Measurements from ENCODE around the gene NARS2.
A peak's percentile ranks its signal among the peaks of the same experiment; 100 is the strongest.
"Not testable (repeated sequence)": the region's sequence is repeated elsewhere in the genome, so short reads cannot be mapped to it uniquely, and the experiment has no call there.

The NARS2 gene

DNA sequence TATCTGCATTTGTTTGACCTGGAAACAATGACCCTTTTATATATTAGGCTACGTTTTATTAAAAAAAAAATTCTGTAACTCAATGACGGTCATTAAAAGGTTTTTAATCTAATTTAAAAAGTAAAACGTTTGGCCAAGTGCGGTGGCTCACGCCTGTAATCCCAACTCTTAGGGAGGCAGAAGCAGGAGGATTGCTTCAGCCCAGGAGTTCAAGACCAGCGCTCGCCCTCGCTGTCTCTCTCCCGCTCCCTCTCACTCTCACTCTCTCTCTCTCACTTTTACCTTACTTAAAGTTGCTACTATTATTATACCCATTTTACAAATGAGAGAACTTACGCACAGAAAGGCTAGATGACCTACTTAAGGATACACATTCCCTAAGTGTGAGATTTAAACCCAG lies 814 bp upstream of the NARS2 start:
- no peak for DNase-seq

DNA sequence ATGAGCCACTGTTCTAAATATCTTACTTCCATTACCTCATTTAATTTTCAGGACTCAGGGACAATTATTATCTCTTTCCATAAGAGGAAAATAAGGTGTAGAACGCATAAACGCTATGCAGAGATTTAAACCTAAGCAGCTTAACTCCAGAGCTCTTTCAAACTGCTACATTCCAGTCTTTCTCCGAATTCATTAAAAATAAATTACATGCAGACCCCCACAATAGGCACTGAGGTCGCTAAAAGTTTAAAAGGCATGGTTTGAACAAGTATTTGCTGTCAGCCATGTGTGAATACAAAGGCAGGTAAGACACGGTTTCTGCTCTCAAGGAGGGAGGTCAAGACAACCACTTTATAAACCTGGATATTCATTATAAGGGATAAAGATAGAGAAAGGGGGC lies 983 bp downstream of the NARS2 start:
- DNase-seq: no peak

DNA sequence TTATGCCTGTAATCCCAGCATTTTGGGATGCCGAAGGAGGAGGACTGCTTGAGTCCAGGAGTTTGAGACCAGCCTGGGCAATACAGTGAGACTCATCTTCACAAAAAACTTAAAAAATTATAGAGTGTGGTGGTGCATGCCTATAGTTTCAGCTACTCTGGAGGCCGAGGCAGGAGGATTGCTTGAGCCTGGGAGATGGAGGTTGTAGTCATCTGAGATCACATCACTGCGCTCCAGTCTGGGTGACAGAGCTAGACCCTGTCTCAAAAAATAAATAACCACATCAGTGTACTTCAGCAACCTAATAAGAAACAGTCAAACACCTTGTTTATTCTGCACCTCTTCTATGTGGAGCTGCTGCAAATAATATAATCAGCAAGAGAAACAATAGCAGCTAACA lies 1.4 kb downstream of the NARS2 start:
- no peak for DNase-seq

DNA sequence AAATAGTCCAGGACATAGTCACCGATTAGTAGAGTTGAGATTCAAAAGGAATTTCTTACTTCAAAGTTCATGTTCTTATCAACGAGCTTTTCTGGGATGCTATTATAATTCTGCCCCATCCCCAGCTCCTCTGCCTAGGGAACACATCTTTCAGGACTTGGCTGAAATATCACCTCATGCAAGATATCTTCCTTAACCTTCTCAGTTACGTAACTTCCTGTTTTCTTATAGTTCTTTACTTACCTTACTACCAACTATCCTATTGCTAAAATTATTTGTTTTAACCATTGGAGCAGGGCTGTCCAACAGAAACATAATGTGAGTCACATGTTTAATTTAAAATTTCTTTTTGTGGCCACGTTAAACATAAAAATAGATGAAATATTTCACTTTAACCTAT lies 2.3 kb downstream of the NARS2 start:
- no peak for DNase-seq

DNA sequence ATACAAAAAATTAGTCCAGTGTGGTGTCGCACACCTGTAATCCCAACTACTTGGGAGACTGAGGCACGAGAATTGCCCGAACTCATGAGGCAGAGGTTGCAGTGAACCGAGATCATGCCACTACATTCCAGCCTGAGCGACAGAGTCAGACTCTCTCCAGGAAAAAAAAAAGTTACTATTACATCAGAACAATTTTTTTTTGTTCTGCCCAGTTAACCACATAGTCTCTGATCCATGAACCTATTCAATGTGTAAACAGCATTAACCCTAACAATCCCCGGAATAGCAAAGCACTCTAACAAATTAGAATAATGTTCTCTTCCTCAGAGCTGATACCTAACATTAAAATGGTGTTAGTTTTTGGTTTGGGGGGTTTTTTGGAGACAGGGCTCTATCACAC lies 4.6 kb downstream of the NARS2 start:
- no peak for DNase-seq

DNA sequence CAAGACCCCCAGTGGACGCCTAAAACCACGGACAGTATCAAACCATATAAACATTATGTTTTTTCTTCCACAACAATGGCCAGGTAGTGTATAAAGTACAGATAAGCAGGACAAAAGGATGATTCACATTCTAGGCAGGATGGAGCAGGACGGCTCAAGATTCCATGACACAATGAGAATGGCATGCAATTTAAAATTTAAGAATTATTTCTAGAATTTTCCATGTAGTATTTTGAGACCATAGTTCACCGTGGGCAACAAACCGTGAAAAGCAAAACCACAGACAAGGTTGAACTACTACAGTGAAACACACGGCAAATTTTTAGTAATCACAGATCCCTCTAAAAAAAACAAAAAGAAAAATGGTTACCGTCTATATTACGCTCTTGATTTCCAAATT lies 7.5 kb downstream of the NARS2 start:
- DNase-seq: no peak

DNA sequence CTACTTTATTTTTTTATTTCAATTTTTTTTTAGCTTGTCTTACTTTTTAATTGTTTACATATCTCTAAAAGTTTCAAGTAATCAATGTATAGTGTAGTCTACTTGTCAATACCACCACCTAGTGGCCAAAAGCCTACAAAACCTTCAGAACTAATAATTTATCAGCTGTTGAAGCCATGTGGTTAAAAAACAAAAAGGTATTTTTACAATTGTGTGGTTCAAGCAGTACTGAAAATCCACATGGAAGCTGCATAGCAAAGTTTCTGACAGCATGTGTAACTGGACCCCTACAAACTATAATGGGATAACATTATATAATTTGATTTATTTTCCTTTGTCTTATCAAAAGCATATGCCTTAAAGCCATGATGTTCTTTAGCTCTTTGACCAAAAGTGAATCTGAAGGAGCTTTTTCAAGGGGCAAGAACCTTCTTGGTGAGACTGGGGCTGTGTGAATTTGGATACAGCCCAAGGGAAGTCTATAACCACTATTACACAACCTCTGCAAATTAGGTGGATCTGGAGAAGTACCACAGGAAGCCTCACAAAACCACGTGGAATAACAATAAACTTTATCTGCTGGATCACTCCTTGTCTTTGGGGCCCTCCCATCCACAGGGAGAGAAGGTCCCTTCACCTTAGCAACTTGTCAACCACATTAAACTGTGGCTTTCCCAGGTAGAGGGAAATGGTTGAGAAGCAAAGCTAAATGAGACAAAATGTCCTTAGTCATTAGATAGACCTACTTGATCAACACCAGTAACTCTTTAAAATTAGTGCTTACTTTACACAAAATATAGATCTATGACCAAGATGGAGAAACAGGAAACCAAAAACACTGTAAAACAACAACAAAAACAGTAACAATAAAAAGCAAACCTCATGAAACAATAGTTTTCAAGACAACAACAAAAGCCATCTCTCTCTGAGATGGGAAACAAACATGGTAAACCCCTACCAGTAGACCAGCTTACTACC lies 9.9 kb downstream of the NARS2 start:
- peak; percentile 54 for DNase-seq

DNA sequence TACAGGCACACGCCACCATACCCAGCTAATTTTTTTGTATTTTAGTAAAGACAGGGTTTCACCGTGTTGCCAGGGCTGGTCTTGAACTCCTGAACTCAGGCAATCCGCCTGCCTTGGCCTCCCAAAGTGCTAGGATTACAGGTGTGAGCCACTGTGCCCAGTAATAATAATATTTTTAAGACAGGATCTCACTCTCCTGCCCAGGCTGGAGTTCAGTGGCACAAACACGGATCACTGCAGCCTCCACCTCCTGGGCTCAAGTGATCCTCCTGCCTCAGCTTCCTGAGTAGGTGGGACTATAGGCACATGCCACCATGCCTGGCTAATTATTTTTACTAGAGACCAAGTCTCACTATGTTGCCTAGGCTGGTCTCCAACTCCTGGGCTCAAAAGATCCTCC lies 10.6 kb downstream of the NARS2 start:
- DNase-seq: not testable (repeated sequence)

DNA sequence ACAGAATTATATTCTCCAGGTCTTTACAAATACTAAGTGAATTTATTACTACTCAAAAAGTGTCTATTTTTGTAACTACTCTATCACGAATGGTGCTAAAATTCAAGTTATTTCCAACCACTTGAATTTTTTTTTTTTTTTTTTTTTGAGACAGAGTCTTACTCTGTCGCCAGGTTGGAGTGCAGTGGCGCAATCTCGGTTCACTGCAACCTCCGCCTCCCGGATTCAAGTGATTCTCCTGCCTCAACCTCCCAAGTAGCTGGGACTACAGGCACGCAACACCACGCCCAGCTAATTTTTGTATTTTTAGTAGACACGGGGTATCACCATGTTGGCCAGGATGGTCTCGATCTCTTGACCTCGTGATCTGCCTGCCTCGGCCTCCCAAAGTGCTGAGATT lies 11.6 kb downstream of the NARS2 start:
- not testable (repeated sequence) for DNase-seq

DNA sequence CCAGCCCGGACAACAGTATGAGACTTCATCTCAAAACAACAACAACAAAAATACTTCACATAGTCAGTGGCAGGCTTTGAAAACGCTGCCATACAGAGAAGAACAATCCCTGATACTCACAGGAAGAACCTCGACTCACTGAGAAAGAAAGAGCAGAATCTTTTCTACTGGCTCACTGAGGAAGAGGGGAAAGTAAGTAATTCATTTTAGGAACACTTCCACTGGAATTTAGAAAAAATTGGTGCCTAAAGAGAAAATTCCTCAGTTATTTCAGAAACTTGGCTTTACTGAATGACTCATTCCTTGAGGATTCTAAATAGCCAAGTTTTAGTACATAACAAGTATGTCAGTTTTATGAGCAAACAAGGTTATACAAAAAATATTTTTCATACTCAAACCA lies 12.3 kb downstream of the NARS2 start:
- DNase-seq: no peak

DNA sequence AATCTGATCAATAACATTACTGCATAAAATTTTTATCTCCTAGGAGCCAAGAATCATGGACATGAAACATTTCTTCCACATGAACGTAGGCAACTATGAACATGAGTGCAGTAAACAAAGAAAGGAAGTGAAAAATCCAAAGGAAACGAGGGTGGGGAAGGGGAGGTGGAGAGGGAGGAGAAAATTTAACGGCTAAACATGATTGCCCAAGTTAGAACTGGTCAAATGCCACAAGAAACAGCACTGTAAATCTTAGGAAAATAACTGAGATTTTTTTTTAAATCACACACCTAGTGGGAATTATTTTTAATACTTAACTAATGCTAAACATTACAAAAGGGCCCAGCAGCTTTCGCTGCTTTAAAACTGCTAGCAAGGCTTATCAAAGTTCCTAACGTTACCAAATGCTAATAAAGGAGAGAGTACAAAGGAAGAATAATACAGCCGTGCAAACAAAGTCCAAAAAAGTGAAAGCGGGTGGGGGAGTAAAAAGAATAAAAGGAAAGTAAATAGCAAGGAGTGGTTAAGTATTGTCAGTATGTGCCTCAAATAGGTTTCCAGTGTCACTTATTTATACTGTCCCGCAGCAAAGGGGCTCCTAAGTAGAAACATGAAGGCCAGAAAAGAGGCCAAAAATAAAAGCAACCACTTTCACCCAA lies 13.7 kb downstream of the NARS2 start:
- DNase-seq: no peak

DNA sequence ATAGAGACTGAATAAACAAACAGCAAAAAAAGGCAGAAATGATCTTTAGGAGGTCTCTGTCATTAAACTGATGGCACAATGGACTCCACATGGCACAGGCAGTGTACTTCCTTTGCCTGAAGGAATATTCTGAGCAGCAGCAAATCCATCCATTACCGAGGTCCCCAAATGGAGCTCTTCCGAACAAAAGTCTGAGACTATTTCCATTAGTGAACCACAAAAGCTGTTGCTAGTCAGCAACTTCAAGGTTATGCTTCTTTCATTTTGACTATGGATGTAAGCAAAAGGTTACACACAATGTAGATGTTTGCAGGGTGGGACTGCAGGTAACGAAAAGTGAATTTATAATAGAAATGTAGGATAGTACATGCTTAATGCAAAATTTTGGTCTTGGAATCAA lies 14.5 kb downstream of the NARS2 start:
- no peak for DNase-seq

DNA sequence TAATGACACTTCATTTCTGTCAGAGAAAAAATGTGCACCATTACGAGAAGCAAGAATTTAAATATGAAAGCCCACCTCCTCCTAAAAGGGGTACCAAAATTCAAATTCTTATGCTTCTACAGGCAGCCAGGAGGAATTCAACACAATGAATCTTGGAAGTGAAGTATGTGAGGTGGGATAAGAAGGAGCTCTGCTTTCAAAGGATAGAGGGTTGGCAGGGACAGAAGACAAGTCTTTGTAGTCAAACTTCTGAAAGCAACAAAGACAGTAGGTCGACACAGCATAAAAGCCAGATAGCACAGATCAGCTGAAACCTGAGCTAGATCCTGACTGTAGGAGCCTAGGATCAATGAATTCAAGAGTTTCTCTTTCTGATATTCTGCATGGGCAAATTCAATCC lies 17.4 kb downstream of the NARS2 start:
- DNase-seq: no peak

DNA sequence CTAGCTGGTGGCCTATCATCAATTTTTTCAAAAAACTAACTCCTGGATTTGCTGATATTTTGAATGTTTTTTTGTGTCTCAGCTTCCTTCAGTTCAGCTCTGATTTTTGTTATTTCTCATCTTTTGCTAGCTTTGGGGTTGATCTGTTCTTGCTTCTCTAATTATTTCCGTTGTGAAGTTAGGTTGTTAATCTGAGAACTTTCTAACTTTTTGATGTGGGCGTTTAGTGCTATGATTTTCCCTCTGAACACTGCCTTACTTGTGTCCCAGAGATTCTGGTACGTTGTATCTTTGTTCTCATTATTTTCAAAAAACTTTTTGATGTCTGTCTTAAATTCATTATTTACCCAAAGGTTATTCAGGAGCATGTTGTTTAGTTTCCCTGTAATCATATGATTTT lies 19.1 kb downstream of the NARS2 start:
- no peak for DNase-seq

DNA sequence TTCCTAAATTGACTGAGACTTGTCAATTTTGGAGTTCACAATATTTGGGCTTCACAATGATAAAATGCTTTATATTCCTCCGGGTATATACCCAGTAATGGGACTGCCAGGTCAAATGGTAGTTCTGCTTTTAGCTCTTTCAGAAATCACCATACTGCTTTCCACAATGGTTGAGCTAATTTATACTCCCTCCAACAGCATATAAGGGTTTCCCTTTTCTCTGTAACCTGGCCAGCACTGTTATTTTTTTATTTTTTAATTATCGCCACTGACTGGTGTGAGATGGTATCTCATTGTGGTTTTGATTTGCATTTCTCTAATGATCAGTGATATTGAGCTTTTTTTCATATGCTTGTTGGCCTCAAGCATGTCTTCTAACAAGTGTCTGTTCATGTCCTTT lies 21.8 kb downstream of the NARS2 start:
- no peak for DNase-seq

DNA sequence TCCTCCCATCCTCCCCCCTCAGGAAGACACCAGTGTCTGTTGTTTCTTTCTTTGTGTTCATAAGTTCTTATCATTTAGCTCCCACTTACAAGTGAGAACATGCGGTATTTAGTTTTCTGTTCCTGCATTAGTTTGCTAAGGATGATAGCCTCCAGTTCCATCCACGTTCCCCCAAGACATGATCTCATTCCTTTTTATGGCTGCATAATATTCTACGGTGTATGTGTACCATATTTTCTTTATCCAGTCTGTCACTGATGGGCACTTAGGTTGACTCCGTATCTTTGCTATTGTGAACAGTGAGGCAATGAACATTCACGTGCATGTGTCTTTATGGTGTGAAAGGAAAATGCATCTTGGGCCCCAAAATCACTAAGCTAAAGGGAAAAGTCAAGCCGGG lies 22.5 kb downstream of the NARS2 start:
- not testable (repeated sequence) for DNase-seq

DNA sequence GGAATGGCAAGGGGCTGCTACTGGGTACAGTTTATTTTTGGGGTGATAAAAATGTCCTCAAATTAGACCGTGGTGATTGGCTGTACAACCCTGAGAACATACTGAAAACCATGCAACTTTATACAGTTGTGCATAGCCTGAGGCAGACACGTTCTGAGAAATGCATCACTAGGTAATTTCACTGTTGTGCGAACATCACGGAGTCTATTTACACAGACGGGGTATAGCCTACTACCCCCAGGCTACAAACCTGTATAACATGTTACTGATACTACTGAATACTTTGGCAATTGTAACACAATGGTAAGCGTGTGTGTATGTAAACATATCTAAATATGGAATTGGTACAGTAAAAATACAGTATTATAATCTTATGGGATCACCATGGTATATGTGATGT lies 23.6 kb downstream of the NARS2 start:
- no peak for DNase-seq

DNA sequence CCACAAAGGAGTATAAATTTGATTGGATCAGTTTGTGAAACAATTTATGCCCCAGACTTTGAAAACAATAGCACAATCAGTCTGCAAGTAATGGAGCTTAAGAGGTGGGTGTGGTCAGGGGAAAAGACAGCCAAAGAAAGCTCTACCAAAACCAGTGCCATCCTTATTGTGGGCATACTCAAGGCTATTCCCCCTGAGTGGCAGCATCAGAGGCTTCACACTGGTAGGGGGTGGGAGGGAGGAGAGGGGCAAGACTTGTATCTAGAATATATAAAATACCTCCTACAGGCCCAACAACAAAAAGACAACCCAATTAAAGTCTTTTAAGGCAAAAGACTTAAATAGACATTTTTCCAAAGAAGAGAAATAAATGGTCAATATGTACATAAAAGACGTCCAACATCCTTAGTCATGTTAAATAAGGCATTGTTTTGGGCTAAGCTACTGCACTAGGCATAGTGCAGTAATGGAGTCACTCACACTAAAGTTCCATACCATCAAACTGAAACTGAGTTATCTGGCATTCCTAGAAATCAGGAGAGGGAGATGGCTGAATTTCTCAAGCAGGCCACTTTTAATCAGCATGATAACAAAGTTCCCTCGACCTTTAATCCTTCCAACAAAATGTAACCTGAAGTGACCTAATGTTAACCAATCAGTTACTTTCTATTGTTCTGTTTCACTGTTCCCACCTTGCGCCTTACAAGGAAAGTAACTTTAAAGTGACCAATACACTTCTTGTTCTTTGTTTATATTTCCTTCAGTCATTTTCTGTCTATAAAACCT lies 24.8 kb downstream of the NARS2 start:
- no peak for DNase-seq

DNA sequence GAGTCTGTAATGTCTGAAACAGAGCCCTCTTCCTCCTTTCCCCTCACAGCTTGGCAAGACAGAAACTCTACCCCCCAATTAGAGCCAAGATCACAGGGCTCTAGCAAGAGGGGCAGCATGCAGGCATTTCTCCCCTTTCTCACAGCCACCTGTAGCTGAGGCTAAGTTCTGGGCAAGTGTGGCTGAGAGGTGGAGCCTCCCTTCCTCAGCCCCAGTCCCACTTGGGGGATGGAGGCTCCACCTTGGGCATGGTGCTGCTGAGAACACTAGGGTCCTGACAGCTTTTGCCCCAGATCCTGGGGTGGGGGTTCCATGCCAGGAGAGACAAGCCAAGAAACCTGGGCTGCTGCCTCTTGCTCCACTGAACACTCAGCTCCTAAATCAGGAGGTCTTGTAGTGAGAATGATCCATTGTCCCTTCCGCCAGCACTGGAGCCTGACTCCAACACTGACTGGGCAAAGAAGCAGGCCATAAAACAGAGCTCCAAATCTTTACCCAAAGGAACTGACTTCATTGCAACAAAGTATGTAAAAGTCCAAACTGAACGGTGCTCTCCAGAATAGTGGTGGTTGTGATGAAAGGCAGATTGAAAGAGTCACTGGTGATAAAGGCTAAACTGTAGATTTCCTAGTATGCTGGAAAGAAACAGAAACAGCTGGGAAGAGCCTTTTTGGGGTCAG lies 25.6 kb downstream of the NARS2 start:
- no peak for DNase-seq

DNA sequence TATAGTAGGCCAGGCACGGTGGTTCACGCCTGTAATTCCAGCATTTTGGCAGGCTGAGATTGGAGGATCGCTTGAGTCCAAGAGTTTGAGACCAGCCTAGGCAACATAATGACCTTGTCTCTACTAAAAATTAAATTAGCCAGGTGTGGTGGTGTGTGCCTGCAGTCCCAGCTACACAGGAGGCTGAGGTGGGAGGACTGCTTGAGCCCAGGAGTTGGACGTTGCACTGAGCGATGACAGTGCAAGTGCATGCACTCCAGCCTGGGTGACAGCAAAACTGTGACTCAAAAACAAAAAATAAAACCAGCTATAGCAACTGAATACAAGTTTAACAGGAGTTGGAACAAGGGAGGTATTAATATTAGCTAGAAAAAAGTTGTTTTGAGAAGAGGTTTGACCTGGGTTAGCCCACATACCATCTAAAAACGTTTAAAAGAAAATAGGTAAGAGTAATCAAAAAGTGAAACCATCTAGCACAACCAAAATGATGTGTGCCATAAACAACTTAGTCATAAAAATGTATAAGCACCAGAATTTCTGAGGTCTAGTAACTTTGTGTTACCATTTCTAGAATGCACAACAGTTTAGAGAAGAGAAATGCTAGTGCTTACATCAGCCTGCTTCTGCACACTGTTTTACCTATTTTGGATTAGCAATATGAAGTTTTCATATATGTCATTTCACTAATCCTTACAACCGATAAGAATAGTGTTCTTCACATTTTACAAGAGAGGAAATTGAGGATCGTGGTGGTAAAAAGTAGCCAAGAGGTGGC lies 26.5 kb downstream of the NARS2 start:
- DNase-seq: no peak

DNA sequence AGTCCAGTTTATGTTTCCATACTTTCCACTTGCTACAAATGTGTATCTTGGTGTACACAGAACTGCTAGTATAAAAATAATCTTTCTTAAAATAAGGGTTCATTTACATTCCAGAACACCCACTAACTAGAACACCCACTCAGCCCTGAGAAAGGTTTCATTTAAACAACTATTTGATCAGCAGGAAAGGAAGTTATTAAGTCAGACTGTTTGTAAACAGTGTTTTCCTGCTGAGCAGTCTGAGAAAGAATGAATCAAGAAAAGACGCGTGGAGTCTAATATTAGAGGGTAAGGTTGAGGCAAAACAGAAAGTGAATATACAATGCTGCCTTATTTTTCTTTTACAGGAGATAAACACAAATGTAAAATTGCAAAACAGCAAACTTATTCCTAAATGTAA lies 32.7 kb downstream of the NARS2 start:
- no peak for DNase-seq

DNA sequence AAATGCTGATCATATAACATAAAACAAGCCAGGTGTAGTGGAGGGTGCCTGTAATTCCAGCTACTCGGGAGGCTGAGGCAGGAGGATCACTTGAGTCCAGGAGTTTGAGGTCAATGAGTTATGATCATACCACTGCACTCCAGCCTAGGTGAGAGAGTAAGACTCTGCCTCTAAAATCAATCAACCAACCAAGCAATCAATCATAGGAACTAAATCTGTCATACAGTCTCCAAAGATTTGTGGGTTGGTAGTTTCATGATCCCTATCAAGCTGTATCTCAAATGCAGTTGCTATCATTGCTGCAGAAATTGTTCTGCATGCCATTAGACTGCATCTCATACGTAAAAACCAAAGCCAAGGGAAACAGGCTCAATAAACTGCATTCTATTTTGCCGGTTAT lies 33.1 kb downstream of the NARS2 start:
- no peak for DNase-seq
